Measurements from ENCODE around the gene AIFM2. TPM values are rescaled to one million over a fixed set of nuclear protein-coding genes. Genes with fewer than 3 reads are reported as not detected.
"Not testable (repeated sequence)": the region's sequence is repeated elsewhere in the genome, so short reads cannot be mapped to it uniquely, and the experiment has no call there.

The AIFM2 gene
- polyA plus RNA-seq, 1 donor: 3.5 TPM

DNA sequence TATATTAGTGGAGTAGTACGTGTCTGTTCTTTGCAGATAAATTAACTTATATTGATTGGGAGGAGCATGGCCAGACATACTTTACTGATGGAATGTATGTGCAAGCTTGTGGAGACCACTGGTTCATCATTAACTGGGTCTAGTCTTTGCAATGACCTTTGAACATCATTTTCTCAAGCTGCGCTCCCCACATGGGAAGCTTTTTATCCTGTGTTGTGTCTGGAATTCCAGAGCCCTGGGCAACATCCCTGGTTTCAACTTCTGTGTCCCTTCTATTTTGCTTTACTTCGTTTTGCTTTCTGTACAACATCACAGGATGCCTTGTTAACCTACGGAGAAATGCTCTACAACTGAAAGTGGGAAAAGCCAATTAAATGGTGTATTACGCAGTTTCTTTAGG is 41.7 kb downstream of the AIFM2 start:
- DNase-seq: no peak

DNA sequence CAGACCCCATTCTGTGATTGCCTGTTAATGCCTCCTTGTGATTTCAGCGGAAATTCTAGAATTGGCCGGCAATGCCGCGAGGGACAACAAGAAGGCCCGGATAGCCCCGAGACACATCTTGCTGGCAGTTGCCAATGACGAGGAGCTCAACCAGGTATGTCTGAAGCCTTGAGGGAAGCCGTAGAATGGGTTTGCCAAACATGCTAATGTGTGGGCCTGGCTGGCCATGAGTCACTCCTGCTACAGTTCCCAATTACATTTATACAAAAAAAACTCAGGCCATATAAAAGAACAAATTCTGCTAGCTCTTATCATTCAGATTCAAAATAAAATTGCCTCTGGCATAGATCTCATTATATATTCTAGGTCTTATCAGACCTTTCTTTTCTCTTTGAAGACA is 42.6 kb downstream of the AIFM2 start:
- no peak for DNase-seq

DNA sequence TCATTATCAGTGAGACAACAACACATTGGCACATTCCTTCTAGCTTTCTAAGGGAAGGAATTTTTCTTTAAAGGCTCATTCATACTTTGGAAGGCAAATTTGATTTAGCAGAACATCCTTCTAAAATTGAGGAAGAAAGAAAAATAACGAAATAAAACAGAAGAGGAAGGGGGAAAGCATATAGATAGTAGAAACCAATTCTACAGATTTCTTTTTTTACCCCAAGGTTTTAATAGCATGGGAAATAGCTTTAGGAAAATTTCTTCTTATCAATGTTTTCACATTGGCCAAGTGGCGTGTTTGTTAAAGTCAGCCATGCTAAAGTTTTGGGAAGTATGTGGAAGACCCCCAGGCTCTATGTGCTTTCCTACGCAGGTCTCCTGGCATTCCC is 44.3 kb downstream of the AIFM2 start:
- no peak for DNase-seq

DNA sequence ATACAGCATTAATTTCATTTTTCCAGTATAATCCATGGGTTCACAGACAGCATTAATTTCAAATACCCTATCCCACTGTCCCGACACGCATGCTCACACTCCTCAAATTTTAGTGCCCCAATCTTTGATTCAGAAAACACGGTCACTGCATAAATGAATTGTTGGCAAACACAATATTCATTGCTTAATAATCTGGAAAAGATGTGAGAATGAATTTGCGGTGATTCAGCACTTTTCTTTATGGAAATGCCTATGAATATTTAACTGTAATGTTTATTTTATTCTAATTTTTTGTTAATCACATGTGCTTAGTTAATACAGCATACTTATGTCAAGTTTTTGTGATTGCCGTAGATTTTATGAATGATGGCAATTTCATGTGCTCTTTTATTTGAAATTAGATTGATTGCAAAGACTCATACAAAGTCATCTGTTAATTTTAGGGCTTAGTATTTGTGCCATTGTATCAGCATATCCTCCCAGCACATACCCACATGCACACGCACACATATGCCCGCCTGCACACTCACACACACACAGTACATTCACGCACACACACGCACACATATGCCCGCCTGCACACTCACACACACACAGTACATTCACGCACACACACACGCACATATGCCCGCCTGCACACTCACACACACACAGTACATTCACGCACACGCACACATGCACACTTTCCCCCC is 44.9 kb downstream of the AIFM2 start:
- DNase-seq: no peak

DNA sequence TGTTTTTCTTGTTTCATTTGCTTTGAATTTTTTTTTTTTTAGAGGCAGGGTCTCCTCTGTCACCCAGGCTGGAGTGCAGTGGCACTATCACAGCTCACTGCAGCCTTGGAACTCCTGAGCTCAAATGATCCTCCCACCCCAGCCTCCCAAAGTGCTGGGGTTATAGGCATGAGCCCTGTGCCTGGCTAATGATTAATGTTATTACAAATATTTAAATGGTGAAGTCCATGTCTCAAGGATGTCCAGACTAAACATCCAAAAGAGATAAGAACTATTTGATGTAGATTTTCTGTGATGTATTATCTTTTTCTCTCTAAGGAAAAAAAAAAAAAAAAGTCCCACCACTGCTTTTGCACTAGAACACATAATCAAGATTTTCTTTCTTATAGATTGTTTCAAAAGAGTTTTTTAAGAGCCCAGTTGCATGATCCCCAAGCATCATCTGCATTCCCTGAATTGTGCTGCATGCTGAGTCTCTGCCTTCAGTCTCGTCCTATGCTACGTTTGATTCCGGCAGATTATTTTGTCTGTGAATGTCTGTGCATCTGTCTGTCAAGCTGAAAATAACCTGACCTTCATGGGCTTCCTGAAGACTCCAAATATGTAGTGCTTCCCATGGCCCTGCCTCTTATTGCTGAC is 46.5 kb downstream of the AIFM2 start:
- no peak for DNase-seq

DNA sequence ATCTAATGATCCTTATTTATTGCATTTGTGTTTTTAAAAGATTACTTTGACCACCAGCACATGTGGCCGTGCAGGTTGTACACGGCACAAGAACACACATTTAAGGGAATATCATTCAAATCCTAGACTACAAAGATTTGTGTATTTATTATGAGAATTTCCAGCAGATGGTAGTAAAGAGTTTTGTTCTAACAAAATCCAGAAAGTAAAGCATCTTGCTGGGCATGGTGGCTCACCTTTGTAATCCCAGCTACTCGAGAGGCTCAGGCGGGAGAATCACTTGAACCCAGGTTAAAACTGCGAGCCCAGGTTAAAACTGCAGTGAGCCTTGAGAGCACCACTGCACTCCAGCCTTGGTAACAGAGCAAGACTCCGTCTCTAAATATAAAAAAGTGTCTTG is 48.4 kb downstream of the AIFM2 start:
- DNase-seq: no peak

DNA sequence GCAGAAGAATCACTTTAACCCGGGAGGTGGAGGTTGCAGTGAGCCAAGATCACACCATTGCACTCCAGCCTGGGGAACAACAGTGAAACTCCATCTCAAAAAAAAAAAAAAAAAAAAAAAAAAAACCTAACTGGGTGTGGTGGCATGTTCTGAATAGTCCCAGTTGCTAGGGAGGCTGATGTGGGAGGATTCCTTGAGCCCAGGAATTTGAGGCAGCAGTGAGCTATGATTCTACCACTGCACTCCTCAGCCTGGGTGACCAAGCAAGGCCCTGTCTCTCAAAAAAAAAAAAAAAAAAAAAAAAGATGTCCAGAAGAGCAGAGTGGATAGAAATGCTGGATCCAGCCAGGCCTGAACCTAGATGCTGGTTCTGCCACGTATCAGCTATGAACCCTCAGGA is 51.8 kb downstream of the AIFM2 start:
- not testable (repeated sequence) for DNase-seq

DNA sequence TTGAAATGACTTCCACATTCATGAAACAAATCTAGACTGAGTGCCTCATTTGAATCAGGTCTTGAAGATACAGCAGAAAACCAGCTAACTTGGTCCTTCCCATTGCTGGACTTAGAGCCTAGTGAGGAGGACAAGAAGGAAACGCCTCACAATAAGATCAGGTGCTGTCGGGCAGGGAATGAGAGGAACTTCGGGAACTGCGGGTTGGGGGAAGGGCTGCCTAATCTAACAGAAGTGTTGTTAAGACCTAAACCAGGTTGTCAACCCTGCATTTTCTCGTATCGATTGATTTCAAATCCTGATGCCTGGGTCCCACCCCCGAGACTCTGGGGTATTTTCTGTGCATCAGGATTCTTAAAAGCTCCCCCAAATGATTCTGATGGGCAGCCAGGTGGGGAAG is 53.7 kb downstream of the AIFM2 start:
- DNase-seq: no peak

DNA sequence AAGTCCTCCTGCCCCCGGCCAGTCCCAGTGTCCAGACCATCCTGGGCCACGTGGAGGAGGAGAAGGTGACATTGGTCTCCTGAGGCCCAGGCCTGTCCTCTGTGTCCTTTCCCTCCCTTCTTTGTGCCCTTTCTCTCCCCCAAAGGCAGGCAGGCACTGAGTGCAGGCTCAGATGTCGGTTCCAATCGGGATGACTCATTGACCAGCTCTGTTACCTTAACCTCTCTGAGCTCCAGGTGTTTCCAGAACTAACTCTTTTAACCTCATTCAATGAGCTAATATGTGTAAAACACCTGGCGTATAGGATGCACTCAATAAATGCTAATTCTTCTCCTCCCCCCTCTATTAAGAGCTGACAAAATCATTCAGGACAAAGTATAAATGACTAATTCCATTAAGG is 54.3 kb downstream of the AIFM2 start:
- DNase-seq: no peak

DNA sequence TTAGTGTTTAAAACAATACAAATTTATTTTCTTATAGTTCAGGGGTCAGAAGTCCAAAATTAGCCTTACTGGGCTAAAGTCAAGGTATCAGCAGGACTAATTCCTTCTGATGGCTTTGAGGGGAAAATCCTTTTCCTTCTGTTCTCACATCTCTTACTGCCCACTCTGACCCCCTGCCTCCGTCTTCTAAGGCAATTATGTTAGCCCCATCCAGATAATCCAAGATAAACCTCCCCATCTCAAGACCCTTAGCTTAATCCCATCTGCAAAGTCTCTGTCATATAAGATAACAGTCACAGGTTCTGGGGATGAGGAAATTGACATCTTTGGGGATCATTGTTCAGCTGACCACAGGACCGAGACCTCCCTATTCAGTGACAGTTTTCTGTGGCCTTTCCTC is 57.7 kb downstream of the AIFM2 start:
- DNase-seq: no peak

DNA sequence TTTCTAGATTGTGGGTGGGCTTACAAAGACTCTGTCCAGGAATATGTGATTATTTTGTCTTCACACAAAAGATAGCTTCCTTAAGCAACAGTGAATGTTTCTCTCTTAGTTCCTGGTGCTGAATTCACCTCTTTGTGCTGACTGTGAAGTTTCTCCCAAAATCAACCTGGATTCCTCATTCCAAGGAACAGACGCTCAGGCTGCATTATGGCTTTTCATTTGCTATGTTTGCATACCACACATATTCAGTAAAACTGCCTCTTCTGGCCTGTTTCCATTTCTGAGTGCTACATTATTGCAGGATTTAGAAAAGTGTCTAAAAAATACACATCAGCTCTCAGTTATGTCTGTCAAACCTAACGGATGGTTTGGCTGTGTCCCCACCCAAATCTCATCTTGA is 58.5 kb downstream of the AIFM2 start:
- DNase-seq: no peak

DNA sequence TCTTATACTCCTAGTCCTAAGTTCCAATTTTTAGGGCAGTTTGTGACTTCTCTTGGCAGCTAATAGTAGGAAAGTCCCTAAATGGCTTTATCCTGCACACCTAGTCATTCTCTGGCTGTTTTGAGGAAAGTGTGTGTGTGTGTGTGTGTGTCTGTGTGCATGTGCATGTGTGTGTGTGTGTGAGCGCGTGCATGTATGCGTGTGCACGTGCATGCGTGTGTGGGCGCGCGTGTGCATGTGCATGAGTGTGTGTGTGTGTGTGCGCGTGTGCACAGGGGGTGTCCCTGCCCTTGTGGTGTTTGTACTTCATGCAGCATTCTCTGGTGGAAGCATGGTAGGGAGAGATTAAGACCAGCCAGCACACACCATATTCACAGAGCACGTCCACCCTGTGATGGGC is 61.8 kb downstream of the AIFM2 start:
- DNase-seq: no peak

DNA sequence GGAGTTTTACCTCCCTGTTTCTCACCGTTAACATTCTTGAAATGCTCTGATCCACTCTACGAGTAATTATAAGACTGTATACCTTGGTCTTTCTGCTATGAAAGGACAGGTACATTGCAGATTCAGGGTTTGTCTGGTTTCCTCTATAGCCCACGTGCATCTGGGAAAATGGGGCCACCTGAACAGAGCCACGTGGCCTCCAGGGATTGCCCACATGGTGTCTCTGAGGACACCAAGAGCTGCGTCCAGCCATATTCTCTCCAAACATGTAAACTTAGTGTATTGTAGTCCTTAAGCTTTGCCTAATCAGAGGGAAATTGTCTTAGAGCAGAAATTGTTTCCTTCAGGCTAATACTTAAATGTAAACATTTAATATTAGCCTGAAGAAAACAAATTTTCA is 63.3 kb downstream of the AIFM2 start:
- DNase-seq: no peak

DNA sequence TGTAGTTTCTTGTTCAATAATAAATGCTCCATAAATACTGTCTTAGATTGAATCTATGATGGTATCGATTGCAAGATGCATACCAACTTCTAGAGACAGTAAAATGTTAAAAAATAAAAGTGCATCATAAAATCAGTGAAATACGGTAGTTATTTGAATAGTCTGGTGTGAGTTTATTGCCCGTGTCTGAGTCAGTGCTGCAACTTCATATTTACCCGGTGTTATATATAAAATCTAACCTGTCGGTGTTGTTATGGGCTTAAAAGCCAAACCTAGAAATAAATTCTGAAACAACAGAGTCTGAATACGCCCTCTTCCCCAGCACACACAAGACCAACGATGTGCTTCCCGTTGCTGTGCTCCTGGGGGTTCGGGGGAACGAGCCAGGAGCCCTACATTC is 63.7 kb downstream of the AIFM2 start:
- no peak for DNase-seq

DNA sequence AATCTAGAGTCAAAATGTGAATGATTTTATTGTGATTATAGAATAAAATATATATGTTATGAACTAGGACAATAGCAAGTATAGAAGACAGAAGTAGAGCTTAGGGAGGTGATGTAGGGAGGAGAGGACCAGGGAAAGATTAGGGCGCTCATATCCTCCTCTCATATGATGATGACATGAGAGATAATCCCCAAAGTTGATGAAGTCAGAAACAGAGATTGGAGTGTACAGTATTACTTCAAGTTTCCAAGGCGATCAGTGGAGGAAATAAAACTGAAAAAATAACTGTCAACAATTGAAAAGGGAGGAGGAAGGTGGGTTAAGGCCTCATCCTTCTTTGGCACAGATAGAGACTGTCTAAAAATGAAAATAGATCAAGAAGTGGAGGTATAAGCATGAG is 65.0 kb downstream of the AIFM2 start:
- DNase-seq: no peak

DNA sequence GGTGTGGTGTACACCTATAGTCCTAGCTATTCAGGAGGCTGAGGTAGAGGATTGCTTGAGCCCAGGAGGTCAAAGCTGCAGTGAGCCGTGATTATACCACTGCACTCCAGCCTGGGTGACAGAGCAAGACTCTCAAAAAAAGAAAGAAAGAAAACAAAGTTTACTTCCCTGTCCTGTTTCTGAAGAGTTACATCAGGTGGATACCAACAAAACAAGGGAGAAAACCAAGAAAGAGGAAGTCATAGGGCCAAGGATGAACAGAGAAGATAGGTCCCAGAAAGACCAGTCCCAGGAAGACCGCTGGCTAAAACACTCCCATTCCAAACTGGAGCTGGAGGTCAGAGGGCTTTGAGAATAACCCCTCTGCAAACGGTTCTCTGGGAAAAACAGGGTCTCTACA is 66.4 kb downstream of the AIFM2 start:
- no peak for DNase-seq

DNA sequence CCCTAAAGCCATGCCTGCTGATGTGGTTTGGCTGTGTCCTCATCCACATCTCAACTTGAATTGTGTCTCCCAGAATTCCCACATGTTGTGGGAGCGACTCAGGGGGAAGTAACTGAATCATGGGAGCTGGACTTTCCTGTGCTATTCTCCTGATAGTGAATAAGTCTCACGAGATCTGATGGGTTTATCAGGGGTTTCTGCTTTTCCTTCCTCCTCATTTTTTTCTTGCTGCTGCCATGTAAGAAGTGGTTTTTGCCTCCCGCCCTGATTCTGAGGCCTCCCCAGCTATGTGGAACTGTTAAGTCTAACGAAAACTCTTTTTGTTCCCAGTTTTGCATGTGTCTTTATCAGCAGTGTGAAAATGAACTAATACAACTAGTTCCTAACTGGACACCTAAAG is 68.1 kb downstream of the AIFM2 start:
- DNase-seq: no peak

DNA sequence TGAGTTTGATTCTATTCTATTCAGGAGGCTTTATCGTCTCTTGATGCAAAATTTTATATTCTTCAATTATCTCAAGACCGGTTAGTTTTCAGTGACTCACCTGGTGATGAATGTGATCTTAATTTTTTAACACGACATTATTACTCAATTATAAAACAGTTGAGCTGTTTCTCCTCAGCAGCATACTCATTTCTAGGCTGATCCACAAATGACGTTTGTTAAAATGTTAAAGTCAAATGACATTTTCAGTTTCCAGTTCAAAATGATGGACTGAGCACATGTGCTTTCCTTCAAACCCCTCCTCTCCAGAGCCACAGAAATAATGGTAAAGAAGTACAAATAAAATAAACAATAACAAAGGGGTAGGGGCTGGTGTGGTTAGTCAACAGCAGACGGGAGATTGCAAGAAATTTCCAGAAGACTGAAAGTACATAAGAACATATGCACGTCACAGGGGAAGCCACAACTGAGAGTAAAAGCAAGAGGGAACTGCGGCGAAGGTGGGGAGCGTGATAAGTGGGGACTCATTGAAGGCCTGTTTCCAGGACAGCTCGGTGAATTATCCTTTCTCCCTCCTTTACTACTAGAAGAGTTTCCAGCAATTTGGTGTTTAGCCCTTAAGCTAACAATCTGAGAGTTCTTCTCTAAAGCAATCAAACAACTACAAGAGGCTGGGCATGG is 69.1 kb downstream of the AIFM2 start:
- DNase-seq: no peak

Other genes starting within 250 kb of the AIFM2 start
- gene MACROH2A2, start 80.0 kb downstream of the AIFM2 start, polyA plus RNA-seq (ENCODE audit: insufficient read length): 20.5 TPM
- gene TYSND1, start 13.9 kb upstream of the AIFM2 start, polyA plus RNA-seq (ENCODE audit: insufficient read length): 5.7 TPM
- 91.9 TPM for gene SAR1A, start 37.7 kb upstream of the AIFM2 start, polyA plus RNA-seq (ENCODE audit: insufficient read length)
- gene PPA1, start 100.6 kb upstream of the AIFM2 start, polyA plus RNA-seq (ENCODE audit: insufficient read length): 75.0 TPM
- 0.09 TPM for gene NPFFR1, start 151.2 kb upstream of the AIFM2 start, polyA plus RNA-seq (ENCODE audit: insufficient read length)
- gene LRRC20, start 249.8 kb upstream of the AIFM2 start, polyA plus RNA-seq (ENCODE audit: insufficient read length): 44.2 TPM

Measured in hindlimb muscle (tissue), 1 donor.